H1 (cell line): ENCODE data around the gene AKR7A3. TPM values are rescaled to one million over a fixed set of nuclear protein-coding genes. Genes with fewer than 3 reads are reported as not detected.

ENCODE experiments used
- CTCF ChIA-PET: fragments of 300-600 bp; sonication (Branson Sonifier 250); formaldehyde crosslinking; loops from one replicate; lab custom pipeline; 2021; ENCODE audit not compliant: partially characterized antibody; lab: Charles Lee
- POLR2A ChIA-PET: fragments of 300-600 bp; sonication (Branson Sonifier 250); formaldehyde crosslinking; loops from one replicate; lab custom pipeline; 2021; ENCODE audit warnings: inconsistent platforms; ENCODE audit not compliant: partially characterized antibody; lab: Charles Lee
- DNase-seq, 2 experiments: peaks; one replicate each; pipeline versions ENCODE4 v3.0.0 to v3.0.0-alpha.2; 2010 to 2022; ENCODE audit warnings: low spot score in 2 of 2, low read depth in 1 of 2, mixed read lengths in 1 of 2
- FAIRE-seq: peaks from 2 replicates; lab custom pipeline; 2011; peaks lifted over from hg19 to GRCh38; lab: Jason Lieb, UNC
- H2AFZ ChIP-seq: 2 replicates; pipeline ENCODE4 v1.8.1; 2012; ENCODE audit warnings: low read length, inconsistent platforms
- H2AK5ac ChIP-seq: 2 replicates; pipeline ENCODE4 v1.6.1; 2013; ENCODE audit warnings: low read depth, low read length
- H2BK120ac ChIP-seq: replicated peaks from 2 replicates; pipeline ENCODE3; 2013; ENCODE audit warnings: low read depth, low read length, inconsistent platforms
- H2BK12ac ChIP-seq: 2 replicates; pipeline ENCODE4 v1.6.1; 2013; ENCODE audit warnings: low read depth, low read length
- H2BK15ac ChIP-seq: 2 replicates; pipeline ENCODE4 v1.6.1; 2013; ENCODE audit warnings: low read length
- H2BK20ac ChIP-seq: 2 replicates; pipeline ENCODE4 v1.6.1; 2013; ENCODE audit warnings: low read length
- H2BK5ac ChIP-seq: 2 replicates; pipeline ENCODE4 v1.6.1; 2013; ENCODE audit warnings: low read depth, low read length
- H3K14ac ChIP-seq: 2 replicates; pipeline ENCODE4 v1.6.1; 2013; ENCODE audit warnings: inconsistent platforms; ENCODE audit not compliant: insufficient read length
- H3K18ac ChIP-seq: 2 replicates; pipeline ENCODE4 v1.6.1; 2013; ENCODE audit warnings: low read length; ENCODE audit errors: extremely low read depth
- H3K23ac ChIP-seq: 2 replicates; pipeline ENCODE4 v1.6.1; 2013; ENCODE audit warnings: inconsistent platforms; ENCODE audit not compliant: insufficient read length
- H3K23me2 ChIP-seq: 2 replicates; pipeline ENCODE4 v1.6.1; 2013; ENCODE audit warnings: low read depth, low read length
- H3K27ac ChIP-seq: 2 replicates; pipeline ENCODE4 v1.6.1; 2011; ENCODE audit warnings: low read depth, low read length, inconsistent platforms
- H3K27me3 ChIP-seq, 4 experiments: replicated peaks in 1 of 4; 1 replicate in 1 of 4; 2 replicates in 3 of 4; pipeline versions ENCODE4 v1.6.1 to v1.8.1; 2011 to 2013; ENCODE audit warnings: low read length in 3 of 4, mild to moderate bottlenecking in 3 of 4, inconsistent platforms in 2 of 4, mixed read lengths in 2 of 4, moderate library complexity in 1 of 4; ENCODE audit not compliant: control insufficient read depth in 3 of 4, insufficient read depth in 3 of 4; ENCODE audit errors: extremely low read depth in 1 of 4
- H3K36me3 ChIP-seq, 4 experiments: 2 replicates each; pipeline versions ENCODE4 v1.6.1 to v1.8.1; 2011 to 2013; ENCODE audit warnings: mild to moderate bottlenecking in 4 of 4, low read length in 3 of 4, moderate library complexity in 2 of 4, control low read depth in 1 of 4, inconsistent platforms in 1 of 4; ENCODE audit not compliant: insufficient read depth in 4 of 4, control insufficient read depth in 2 of 4
- H3K4ac ChIP-seq: replicated peaks from 2 replicates; pipeline ENCODE3; 2013; ENCODE audit warnings: low read length, low read depth, mixed read lengths, inconsistent platforms; ENCODE audit not compliant: insufficient read length
- H3K4me1 ChIP-seq, 4 experiments: replicated peaks in 1 of 4; 1 replicate in 1 of 4; 2 replicates in 3 of 4; pipeline versions ENCODE4 v1.6.1 to v1.8.1; 2011 to 2013; ENCODE audit warnings: low read length in 3 of 4, inconsistent platforms in 2 of 4, mixed read lengths in 1 of 4; ENCODE audit not compliant: insufficient read depth in 4 of 4, control insufficient read depth in 3 of 4
- H3K4me2 ChIP-seq, 2 experiments: 2 replicates each; pipeline versions ENCODE4 v1.6.1 to v1.8.1; 2011 to 2013; ENCODE audit warnings: low read depth in 2 of 2, low read length in 2 of 2, control low read depth in 1 of 2, inconsistent platforms in 1 of 2, mild to moderate bottlenecking in 1 of 2; ENCODE audit not compliant: insufficient read depth in 1 of 2
- H3K4me3 ChIP-seq, 4 experiments: fragments of 200-600, 300-600 bp in 1 of 4; sonication (generic), shearing (Covaris generic), sonication (Bioruptor Twin) in 1 of 4; 2 replicates each; pipeline versions ENCODE4 v1.5.1 to v1.8.1; 2011 to 2016; ENCODE audit warnings: low read length in 4 of 4, low read depth in 3 of 4, control low read depth in 2 of 4, inconsistent platforms in 2 of 4, mild to moderate bottlenecking in 2 of 4, mixed read lengths in 1 of 4, moderate library complexity in 1 of 4; ENCODE audit not compliant: insufficient read depth in 2 of 4; ENCODE audit errors: extremely low read depth in 1 of 4
- H3K56ac ChIP-seq: replicated peaks from 2 replicates; pipeline ENCODE3; 2013; ENCODE audit warnings: low read depth, mild to moderate bottlenecking, mixed read lengths, low read length, inconsistent platforms; ENCODE audit not compliant: insufficient read length
- H3K79me1 ChIP-seq: 2 replicates; pipeline ENCODE4 v1.6.1; 2013; ENCODE audit warnings: low read depth, low read length, control low read depth
- H3K79me2 ChIP-seq, 2 experiments: 2 replicates each; pipeline versions ENCODE4 v1.6.1 to v1.8.1; 2012 to 2013; ENCODE audit warnings: low read length in 2 of 2, mild to moderate bottlenecking in 2 of 2, inconsistent platforms in 1 of 2; ENCODE audit not compliant: insufficient read depth in 2 of 2, control insufficient read depth in 1 of 2
- H3K9ac ChIP-seq, 4 experiments: replicated peaks in 1 of 4; 1 replicate in 1 of 4; 2 replicates in 3 of 4; pipeline versions ENCODE4 v1.6.1 to v1.8.1; 2011 to 2013; ENCODE audit warnings: low read depth in 3 of 4, low read length in 3 of 4, control low read depth in 2 of 4, mild to moderate bottlenecking in 2 of 4, moderate library complexity in 2 of 4, inconsistent platforms in 1 of 4; ENCODE audit errors: extremely low read depth in 1 of 4
- H3K9me3 ChIP-seq, 2 experiments: 2 replicates each; pipeline versions ENCODE4 v1.6.1 to v1.8.1; 2012 to 2013; ENCODE audit warnings: mild to moderate bottlenecking in 2 of 2, moderate library complexity in 2 of 2, control low read depth in 1 of 2, inconsistent platforms in 1 of 2, low read depth in 1 of 2, low read length in 1 of 2, mixed read lengths in 1 of 2; ENCODE audit not compliant: insufficient read depth in 2 of 2
- H4K20me1 ChIP-seq, 2 experiments: replicated peaks in 1 of 2; 2 replicates each; pipeline versions ENCODE3 to v1.8.1; 2011 to 2013; ENCODE audit warnings: inconsistent platforms in 2 of 2, low read length in 2 of 2, mild to moderate bottlenecking in 1 of 2; ENCODE audit not compliant: insufficient read depth in 2 of 2, control insufficient read depth in 1 of 2
- H4K5ac ChIP-seq: 2 replicates; pipeline ENCODE4 v1.6.1; 2013; ENCODE audit warnings: low read length, low read depth, mixed read lengths, inconsistent platforms; ENCODE audit not compliant: insufficient read length
- H4K8ac ChIP-seq: 2 replicates; pipeline ENCODE4 v1.8.0; 2013; ENCODE audit warnings: mild to moderate bottlenecking, moderate library complexity, low read length, inconsistent platforms; ENCODE audit not compliant: insufficient read depth; ENCODE audit errors: extremely low read depth
- H4K91ac ChIP-seq: replicated peaks from 2 replicates; pipeline ENCODE3; 2013; ENCODE audit warnings: low read length, mixed read lengths, inconsistent platforms; ENCODE audit not compliant: insufficient read length
- HDAC6 ChIP-seq: IDR thresholded peaks from one replicate; pipeline ENCODE4 v1.7.1; 2012; ENCODE audit warnings: low read depth, mild to moderate bottlenecking, inconsistent platforms, low read length, moderate library complexity
- POLR2A ChIP-seq, 2 experiments: IDR thresholded peaks; 1 replicate in 1 of 2; 2 replicates in 1 of 2; pipeline ENCODE4 v1.6.1; 2011; ENCODE audit warnings: low read depth in 2 of 2, low read length in 2 of 2, mild to moderate bottlenecking in 2 of 2; ENCODE audit errors: control extremely low read depth in 1 of 2
- WGBS, 2 experiments: shearing (Covaris generic) in 1 of 2; methylation state at CpG; one replicate each; pipeline versions ENCODE4 v1.1.6 to v1.1.7; 2013 to 2015; ENCODE audit warnings: low lambda C conversion rate in 2 of 2, mixed read lengths in 2 of 2, inconsistent platforms in 1 of 2, low coverage in 1 of 2, missing lambda C conversion rate in 1 of 2; ENCODE audit not compliant: insufficient replicate concordance in 2 of 2, insufficient coverage in 1 of 2, insufficient read length in 1 of 2; ENCODE audit errors: extremely low coverage in 1 of 2, missing lambda C conversion rate in 1 of 2; 5-methylcytosine and 5-hydroxymethylcytosine counted together
- polyA plus RNA-seq, 7 experiments: library from polyadenylated mRNA; depleted of rRNA in 3 of 7; stranded (reverse) in 5 of 7; unstranded in 2 of 7; fragments of >200 nt in 5 of 7; fragments of 200-250 nt in 2 of 7; gene quantifications; 1 replicate in 5 of 7; 2 replicates in 1 of 7; 4 replicates in 1 of 7; pipeline versions ENCODE4 v1.2.1 to v1.2.3, GENCODE V29; 2011 to 2013; ENCODE audit warnings: missing spikeins in 2 of 7, mixed read lengths in 2 of 7
- total RNA-seq: library from RNA; stranded (reverse); fragmentation: NEBNext Ultra II Directional; extraction: Animal tissue kit (Norgen Biotek cat#: 25700); gene quantifications from 2 replicates; pipeline ENCODE4 v1.2.1, GENCODE V29; 2021

Gene AKR7A3
- total and polyA plus RNA-seq, 2 of the 8 experiments (the other 6 are each of a cell fraction or from before 2014, with no cell fraction given): 0.62 to 0.65 TPM

- Histone ChIP-seq H2AFZ (no peak overlapping the region), H3K36me3 (peaks cover 36 to 56% (median 46%) of the 10 kb centered on the region in 4 experiments), H3K9ac (peak overlapping the region in 2 of 4 experiments; percentile 25 to 29; a peak in 2 of 7 replicates), H2AK5ac (no peak overlapping the region), H3K9me3 (no peaks in the 10 kb centered on the region), H3K56ac (no peak overlapping the region), H3K27me3 (no peaks in the 10 kb centered on the region), H3K18ac (no peak overlapping the region), H4K5ac (no peak overlapping the region), H3K23me2 (peaks cover 4% of the 10 kb centered on the region), H2BK12ac (no peak overlapping the region), H4K91ac (no peak overlapping the region), H3K4me3 (no peak overlapping the region), H4K8ac (no peak overlapping the region), H3K79me1 (peaks cover 19% of the 10 kb centered on the region), H3K27ac (no peak overlapping the region), H2BK20ac (no peak overlapping the region), H3K79me2 (peaks cover 28 to 55% of the 10 kb centered on the region in 2 experiments), H3K23ac (no peak overlapping the region), H3K4me2 (no peak overlapping the region), H2BK5ac (no peak overlapping the region), H2BK120ac (no peak overlapping the region), H3K4ac (no peak overlapping the region), H2BK15ac (no peak overlapping the region), H3K14ac (no peak overlapping the region), H4K20me1 (peaks cover 12 to 33% of the 10 kb centered on the region in 2 experiments), H3K4me1 (peaks cover 0 to 10% (median 6%) of the 10 kb centered on the region in 4 experiments; a peak in 5 of 7 replicates)
- DNase-seq: no peak
- no peak for FAIRE-seq
- TF ChIP-seq HDAC6 (no peak), POLR2A (IDR thresholded peaks at IDR 0.05; ENCODE audit: control extremely low read depth in 1 of 2, low read depth in 2 of 2, low read length in 2 of 2) (0 out of 3 replicates have a peak, but pooled peaks of 1 of the 2 experiments have one; percentile 24)
- CTCF ChIA-PET: interaction anchor here (0.6 to 1.5 kb wide), 3 partner anchors 207 to 348 kb away, joined by 3 to 5 read pairs (median 3); no protein-coding TSS in a partner anchor
- 87% methylated on average over 4 of the region's 4 CpGs; no CpG with 5 or more reads in 1 of the 2 experiments for WGBS, 2 experiments
- POLR2A ChIA-PET: interaction anchor here (0.6 to 5.8 kb wide), 8 partner anchors 8 to 63 kb away, joined by 3 to 83 read pairs (median 4); no protein-coding TSS in a partner anchor
Measured at GRCh38 chr1:19255288-19255687, 33.3 kb downstream of the AKR7A3 start.
